Hepatocyte (in vitro differentiated cells): ENCODE measurements around the gene SLC10A1.

Experiments used
- EZH2phosphoT487 ChIP-seq: fragments of 200-600 bp; sonication (generic); IDR thresholded peaks from one replicate; pipeline ENCODE4 v1.6.1; 2018; ENCODE audit warnings: antibody characterized with exemption, mild to moderate bottlenecking, low read depth, moderate library complexity; ENCODE audit not compliant: unreplicated experiment, severe bottlenecking
- TF ChIP-seq, protein P1 (sequence below): fragments of 200-600 bp; sonication (generic); IDR thresholded peaks from 2 replicates; pipeline ENCODE4 v1.5.1; 2016; ENCODE audit warnings: antibody characterized with exemption, mild to moderate bottlenecking; ENCODE audit not compliant: poor library complexity

DNA sequence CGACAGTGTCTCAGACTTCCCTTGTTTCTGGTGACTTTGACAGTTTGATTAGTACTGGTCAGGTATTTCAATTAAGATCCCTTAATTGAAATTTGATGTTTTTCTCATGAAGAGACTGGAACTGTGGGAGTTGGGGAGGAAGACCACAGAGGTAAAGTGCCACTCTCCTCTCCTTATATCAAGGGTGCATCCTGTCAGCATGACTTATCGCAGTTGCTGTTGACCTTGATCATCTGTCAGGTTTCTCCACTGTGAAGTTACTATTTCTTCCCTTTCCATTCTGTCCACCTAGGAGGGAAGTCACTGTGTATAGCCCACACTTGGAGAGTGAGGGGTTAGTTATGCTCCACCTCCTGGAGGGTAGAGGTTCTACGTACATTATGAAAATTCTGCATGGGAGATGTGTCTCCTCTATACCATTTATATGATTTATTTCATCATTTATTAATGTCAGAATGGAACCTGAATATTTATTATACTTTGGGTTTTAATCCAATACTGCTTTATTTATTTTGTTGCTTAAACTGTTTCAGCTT lies 41.9 kb upstream of the SLC10A1 start:
- TF ChIP-seq, protein P1, sequence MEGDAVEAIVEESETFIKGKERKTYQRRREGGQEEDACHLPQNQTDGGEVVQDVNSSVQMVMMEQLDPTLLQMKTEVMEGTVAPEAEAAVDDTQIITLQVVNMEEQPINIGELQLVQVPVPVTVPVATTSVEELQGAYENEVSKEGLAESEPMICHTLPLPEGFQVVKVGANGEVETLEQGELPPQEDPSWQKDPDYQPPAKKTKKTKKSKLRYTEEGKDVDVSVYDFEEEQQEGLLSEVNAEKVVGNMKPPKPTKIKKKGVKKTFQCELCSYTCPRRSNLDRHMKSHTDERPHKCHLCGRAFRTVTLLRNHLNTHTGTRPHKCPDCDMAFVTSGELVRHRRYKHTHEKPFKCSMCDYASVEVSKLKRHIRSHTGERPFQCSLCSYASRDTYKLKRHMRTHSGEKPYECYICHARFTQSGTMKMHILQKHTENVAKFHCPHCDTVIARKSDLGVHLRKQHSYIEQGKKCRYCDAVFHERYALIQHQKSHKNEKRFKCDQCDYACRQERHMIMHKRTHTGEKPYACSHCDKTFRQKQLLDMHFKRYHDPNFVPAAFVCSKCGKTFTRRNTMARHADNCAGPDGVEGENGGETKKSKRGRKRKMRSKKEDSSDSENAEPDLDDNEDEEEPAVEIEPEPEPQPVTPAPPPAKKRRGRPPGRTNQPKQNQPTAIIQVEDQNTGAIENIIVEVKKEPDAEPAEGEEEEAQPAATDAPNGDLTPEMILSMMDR: no peak
- TF ChIP-seq EZH2phosphoT487: no peak
